Measurements from ENCODE around the gene PPP2R2C. TPM values are rescaled to one million over a fixed set of nuclear protein-coding genes. Genes with fewer than 3 reads are reported as not detected.

PPP2R2C gene
- total RNA-seq, 2 donors from 2014 or later, result 0.66 to 0.78 TPM

GRCh38 chr4:6391186-6391851 is 81.1 kb downstream of the PPP2R2C start:
- no peaks in the 10 kb centered on the region for H3K36me3 ChIP-seq (replicated peaks in 1 of 2; ENCODE audit: insufficient read depth in 1 of 2, low read depth in 2 of 2)
- no peak overlapping the region for H3K27ac ChIP-seq
- TF ChIP-seq POLR2A (IDR thresholded peaks at IDR 0.05) (no peak), CTCF (IDR thresholded peaks at IDR 0.05) (no peak)
- H3K4me1 ChIP-seq, result no peaks in the 10 kb centered on the region
- H3K9me3 ChIP-seq, result no peaks in the 10 kb centered on the region
- 46 to 47% methylated on average over 10 to 15 of the region's 15 CpGs for WGBS, 2 donors
- ATAC-seq, result no peak
- intact Hi-C loops (cut with DNase I), result no loop called here
- DNase-seq, result no peak
- H3K27me3 ChIP-seq, result peaks cover 0 to 5% of the 10 kb centered on the region in 2 donors
- no peak overlapping the region for H3K4me3 ChIP-seq

- intact Hi-C loops (cut with DNase I), result no loop called here
- ATAC-seq (no peak), DNase-seq (no peak)
- H3K4me1 ChIP-seq, result no peaks in the 10 kb centered on the region
- H3K27me3 ChIP-seq, result peaks cover 0 to 1% of the 10 kb centered on the region in 2 donors
- no peaks in the 10 kb centered on the region for H3K36me3 ChIP-seq (replicated peaks in 1 of 2; ENCODE audit: insufficient read depth in 1 of 2, low read depth in 2 of 2)
- TF ChIP-seq POLR2A (IDR thresholded peaks at IDR 0.05), result no peak
- no peak overlapping the region for H3K27ac ChIP-seq
- no peak overlapping the region for H3K4me3 ChIP-seq
- H3K9me3 ChIP-seq, result no peaks in the 10 kb centered on the region
- 20 to 22% methylated on average over 8 to 18 of the region's 18 CpGs for WGBS, 2 donors
These were observed 82.1 kb downstream of the PPP2R2C start for GRCh38 chr4:6390356-6390755.

GRCh38 chr4:6389142-6389825 is 83.1 kb downstream of the PPP2R2C start:
- no peak for TF ChIP-seq CTCF (IDR thresholded peaks at IDR 0.05)
- TF ChIP-seq POLR2A (IDR thresholded peaks at IDR 0.05), result no peak
- WGBS, 2 donors, result 38 to 53% methylated on average over 16 to 19 of the region's 19 CpGs
- ATAC-seq, result no peak
- Histone ChIP-seq H3K27me3 (no peaks in the 10 kb centered on the region), H3K4me1 (no peaks in the 10 kb centered on the region), H3K4me3 (no peak overlapping the region), H3K9me3 (no peaks in the 10 kb centered on the region), H3K27ac (no peak overlapping the region), H3K36me3 (replicated peaks in 1 of 2; ENCODE audit: insufficient read depth in 1 of 2, low read depth in 2 of 2) (no peaks in the 10 kb centered on the region)
- intact Hi-C loops (cut with DNase I), result no loop called here
- DNase-seq, result no peak

GRCh38 chr4:6388713-6389112 is 83.7 kb downstream of the PPP2R2C start:
- Histone ChIP-seq H3K9me3 (no peaks in the 10 kb centered on the region), H3K27me3 (no peaks in the 10 kb centered on the region), H3K4me3 (no peak overlapping the region), H3K36me3 (replicated peaks in 1 of 2; ENCODE audit: insufficient read depth in 1 of 2, low read depth in 2 of 2) (no peaks in the 10 kb centered on the region), H3K4me1 (no peaks in the 10 kb centered on the region), H3K27ac (no peak overlapping the region)
- ATAC-seq, result no peak
- intact Hi-C loops (cut with DNase I), result no loop called here
- TF ChIP-seq POLR2A (IDR thresholded peaks at IDR 0.05), result no peak
- TF ChIP-seq CTCF (IDR thresholded peaks at IDR 0.05), result no peak
- 29 to 43% methylated on average over 5 to 9 of the region's 9 CpGs for WGBS, 2 donors
- no peak for DNase-seq

GRCh38 chr4:6387946-6388345 is 84.5 kb downstream of the PPP2R2C start:
- H3K27ac ChIP-seq, result no peak overlapping the region
- intact Hi-C loops (cut with DNase I), result no loop called here
- no peak overlapping the region for H3K4me3 ChIP-seq
- H3K36me3 ChIP-seq (replicated peaks in 1 of 2; ENCODE audit: insufficient read depth in 1 of 2, low read depth in 2 of 2), result no peaks in the 10 kb centered on the region
- ATAC-seq, result no peak
- WGBS, 2 donors, result 68 to 73% methylated on average over 5 of the region's 5 CpGs
- H3K27me3 ChIP-seq, result no peaks in the 10 kb centered on the region
- DNase-seq, result no peak
- H3K4me1 ChIP-seq, result no peaks in the 10 kb centered on the region
- H3K9me3 ChIP-seq, result no peaks in the 10 kb centered on the region
- no peak for TF ChIP-seq POLR2A (IDR thresholded peaks at IDR 0.05)
- TF ChIP-seq CTCF (IDR thresholded peaks at IDR 0.05), result no peak

Data from body of pancreas (tissue), 4 donors.